ENCODE measurements around the gene ZNF90.
"Not testable (repeated sequence)": the region's sequence is repeated elsewhere in the genome, so short reads cannot be mapped to it uniquely, and the experiment has no call there.

- TF ChIP-seq TAF1 (IDR thresholded peaks at IDR 0.05; ENCODE audit: borderline replicate concordance, low read depth, low read length); POLR2A (IDR thresholded peaks at IDR 0.05; ENCODE audit: low read depth, low read length): not testable (repeated sequence)
Observed at GRCh38 chr19:20132933-20133332, 55.1 kb downstream of the ZNF90 start.
